ENCODE data around the gene EDEM1. TPM values are rescaled to one million over a fixed set of nuclear protein-coding genes. Genes with fewer than 3 reads are reported as not detected.

The EDEM1 gene
- total RNA-seq, 1 donor from 2014 or later: 16.3 TPM

GRCh38 chr3:5210926-5211325, 23.4 kb downstream of the EDEM1 start:
- H3K36me3 Mint-ChIP-seq (ENCODE audit: unreplicated experiment): peaks cover 6% of the 10 kb centered on the region
- no peak overlapping the region for H3K27ac Mint-ChIP-seq (ENCODE audit: unreplicated experiment)
- no peak for DNase-seq
- peaks cover 5% of the 10 kb centered on the region for H3K4me1 Mint-ChIP-seq (ENCODE audit: low read depth, unreplicated experiment)
- no peak overlapping the region for H3K4me3 Mint-ChIP-seq (ENCODE audit: unreplicated experiment)
- TF ChIP-seq CTCF (IDR thresholded peaks at IDR 0.05; ENCODE audit: partially characterized antibody, unreplicated experiment): no peak
- H3K9me3 Mint-ChIP-seq (ENCODE audit: unreplicated experiment): peaks cover 2% of the 10 kb centered on the region
- H3K27me3 Mint-ChIP-seq (ENCODE audit: unreplicated experiment): no peaks in the 10 kb centered on the region

GRCh38 chr3:5212628-5213573, 25.4 kb downstream of the EDEM1 start:
- Mint-ChIP-seq H3K27me3 (ENCODE audit: unreplicated experiment) (no peaks in the 10 kb centered on the region), H3K36me3 (ENCODE audit: unreplicated experiment) (peaks cover 6% of the 10 kb centered on the region), H3K4me3 (ENCODE audit: unreplicated experiment) (no peak overlapping the region), H3K4me1 (ENCODE audit: low read depth, unreplicated experiment) (peaks cover 5% of the 10 kb centered on the region), H3K9me3 (ENCODE audit: unreplicated experiment) (peaks cover 2% of the 10 kb centered on the region), H3K27ac (ENCODE audit: unreplicated experiment) (no peak overlapping the region)
- DNase-seq: no peak
- no peak for TF ChIP-seq CTCF (IDR thresholded peaks at IDR 0.05; ENCODE audit: partially characterized antibody, unreplicated experiment)

- TF ChIP-seq CTCF (IDR thresholded peaks at IDR 0.05; ENCODE audit: partially characterized antibody, unreplicated experiment): no peak
- Mint-ChIP-seq H3K27ac (ENCODE audit: unreplicated experiment) (no peak overlapping the region), H3K27me3 (ENCODE audit: unreplicated experiment) (no peaks in the 10 kb centered on the region), H3K9me3 (ENCODE audit: unreplicated experiment) (peaks cover 2% of the 10 kb centered on the region), H3K36me3 (ENCODE audit: unreplicated experiment) (peaks cover 6% of the 10 kb centered on the region), H3K4me3 (ENCODE audit: unreplicated experiment) (no peak overlapping the region), H3K4me1 (ENCODE audit: low read depth, unreplicated experiment) (peaks cover 5% of the 10 kb centered on the region)
- no peak for DNase-seq
Measured at GRCh38 chr3:5213574-5213966, 26.1 kb downstream of the EDEM1 start.

GRCh38 chr3:5214352-5214751, 26.8 kb downstream of the EDEM1 start:
- H3K4me3 Mint-ChIP-seq (ENCODE audit: unreplicated experiment): no peak overlapping the region
- H3K9me3 Mint-ChIP-seq (ENCODE audit: unreplicated experiment): peaks cover 2% of the 10 kb centered on the region
- H3K27me3 Mint-ChIP-seq (ENCODE audit: unreplicated experiment): no peaks in the 10 kb centered on the region
- peaks cover 6% of the 10 kb centered on the region for H3K36me3 Mint-ChIP-seq (ENCODE audit: unreplicated experiment)
- peaks cover 5% of the 10 kb centered on the region for H3K4me1 Mint-ChIP-seq (ENCODE audit: low read depth, unreplicated experiment)
- TF ChIP-seq CTCF (IDR thresholded peaks at IDR 0.05; ENCODE audit: partially characterized antibody, unreplicated experiment): no peak
- no peak for DNase-seq
- no peak overlapping the region for H3K27ac Mint-ChIP-seq (ENCODE audit: unreplicated experiment)

All from glutamatergic neuron (in vitro differentiated cells).